Stimulated activated naive CD8-positive, alpha-beta T cell treated with anti-CD3 and anti-CD28 coated beads, Interleukin-15, Interleukin-2, amounts not matched to agents 100 U/mL and 50 U/mL, for 24 hours (primary cell): ENCODE data around the gene IGSF3.

Experiments
- ATAC-seq: fragments of 150-1000 bp; cut with Tn5 transposase; one replicate; pipeline ENCODE4 v1.10.0; 2021
- DNase-seq: peaks from one replicate; pipeline ENCODE4 v3.0.0; 2021

Gene IGSF3

DNA sequence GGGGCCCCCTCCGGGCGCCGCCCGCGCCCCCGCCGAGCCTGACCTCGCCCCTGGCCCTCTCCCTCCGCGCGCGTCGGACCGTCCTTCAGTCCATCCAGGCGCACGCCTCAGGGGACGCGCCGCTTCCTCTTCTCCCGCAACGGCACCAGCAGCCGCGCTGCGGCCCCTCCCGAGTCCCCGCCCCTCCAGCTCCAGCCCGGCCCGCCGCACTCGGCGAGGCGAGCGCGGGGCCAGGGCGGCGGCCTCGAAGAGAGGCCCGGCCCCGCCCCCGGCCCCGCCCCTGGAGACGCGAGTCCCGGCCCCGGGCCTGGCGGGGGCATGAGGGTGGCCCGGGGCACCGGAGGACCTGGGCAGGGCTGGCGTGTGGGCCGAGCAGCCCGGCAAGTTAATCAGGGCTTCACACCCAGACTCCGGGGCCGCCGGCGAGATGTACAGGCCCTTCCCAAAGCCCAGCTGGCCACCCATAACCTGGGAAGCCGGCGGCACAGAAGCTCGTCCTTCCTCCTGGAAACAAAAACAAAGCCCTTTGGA is at the start of gene IGSF3:
Gene IGSF3 (minus strand): TSS at position 159 of the 531 bp plus-strand sequence. CDS start 1,407 bp downstream, outside the sequence.
- ATAC-seq = peak; percentile 82
- DNase-seq = peak; percentile 67

DNA sequence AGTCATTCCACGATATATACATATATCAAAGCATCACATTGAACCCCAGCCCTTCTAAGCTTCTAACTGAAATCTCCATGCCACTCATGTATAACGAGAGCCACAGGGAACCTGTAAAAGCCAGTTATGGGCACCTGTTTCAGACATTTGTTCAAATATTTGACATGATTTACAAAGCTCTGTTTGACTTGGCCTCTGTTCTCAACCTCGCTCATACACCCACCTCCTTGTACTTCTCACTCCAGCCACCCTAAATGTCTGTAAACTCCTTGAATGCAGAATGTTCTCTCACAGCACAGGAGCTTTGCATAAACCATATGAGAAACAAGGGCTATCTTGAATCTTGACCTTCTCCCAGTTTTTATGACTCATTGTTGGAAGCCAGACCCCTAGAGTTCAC is 49.8 kb upstream of the IGSF3 start:
- no peak for DNase-seq
- no peak for ATAC-seq

DNA sequence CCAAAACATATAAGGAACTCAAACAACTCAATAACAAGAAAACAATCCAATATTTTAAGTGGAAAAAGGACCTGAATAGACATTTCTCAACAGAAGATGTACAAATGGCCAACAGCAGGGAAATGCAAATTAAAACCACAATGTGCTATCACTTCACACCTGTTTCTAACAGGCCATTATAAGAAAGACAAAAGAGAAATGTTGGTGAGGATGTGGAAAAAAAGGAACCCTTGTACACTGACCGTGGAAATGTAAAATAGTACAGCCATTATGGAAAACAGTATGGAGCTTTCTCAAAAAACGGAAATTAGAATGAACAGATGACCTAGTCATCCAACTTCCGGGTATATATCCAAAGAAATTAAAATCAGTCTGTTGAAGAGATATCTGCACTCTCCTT is 48.9 kb upstream of the IGSF3 start:
- DNase-seq (no peak), ATAC-seq (no peak)

DNA sequence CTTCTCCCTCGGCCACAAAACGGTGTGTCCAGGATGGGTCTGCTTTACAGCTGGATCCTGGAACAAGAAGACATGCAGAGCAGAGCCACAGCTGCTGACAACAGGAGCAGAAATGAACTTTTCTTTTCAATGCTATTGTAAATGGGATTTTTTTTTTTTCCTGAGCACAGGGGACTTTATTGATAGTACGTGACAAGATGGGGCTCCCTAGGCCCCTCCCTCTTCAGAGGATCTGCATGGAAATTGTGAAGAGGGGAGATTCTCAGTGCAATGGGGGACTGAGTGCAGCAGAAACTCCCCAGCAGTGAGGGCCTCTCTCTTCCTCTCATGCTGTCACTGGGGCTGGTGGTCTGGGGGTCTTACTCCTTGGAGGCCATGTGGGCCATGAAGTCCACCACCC is 45.9 kb upstream of the IGSF3 start:
- DNase-seq (no peak), ATAC-seq (no peak)

DNA sequence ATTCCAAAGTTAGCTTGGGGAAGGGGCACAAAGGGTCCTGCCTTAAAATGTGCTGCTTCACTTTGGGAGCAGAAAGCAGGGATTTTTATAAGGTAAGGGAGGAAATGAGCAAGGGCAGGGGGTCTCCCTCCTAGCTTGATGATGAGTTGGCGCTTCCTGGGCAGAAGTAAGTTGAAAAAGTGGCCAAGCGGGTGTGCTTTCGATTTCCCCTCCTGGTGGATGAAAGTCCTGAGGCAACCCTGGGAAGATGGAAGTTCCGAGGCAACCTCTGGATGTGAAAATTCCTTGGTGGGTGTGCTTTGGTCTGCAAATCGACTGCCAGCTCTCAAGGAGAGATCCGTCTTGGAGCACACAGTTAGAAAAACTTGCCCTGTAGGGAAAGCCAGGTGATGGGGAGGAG is 45.0 kb upstream of the IGSF3 start:
- ATAC-seq (no peak), DNase-seq (no peak)

DNA sequence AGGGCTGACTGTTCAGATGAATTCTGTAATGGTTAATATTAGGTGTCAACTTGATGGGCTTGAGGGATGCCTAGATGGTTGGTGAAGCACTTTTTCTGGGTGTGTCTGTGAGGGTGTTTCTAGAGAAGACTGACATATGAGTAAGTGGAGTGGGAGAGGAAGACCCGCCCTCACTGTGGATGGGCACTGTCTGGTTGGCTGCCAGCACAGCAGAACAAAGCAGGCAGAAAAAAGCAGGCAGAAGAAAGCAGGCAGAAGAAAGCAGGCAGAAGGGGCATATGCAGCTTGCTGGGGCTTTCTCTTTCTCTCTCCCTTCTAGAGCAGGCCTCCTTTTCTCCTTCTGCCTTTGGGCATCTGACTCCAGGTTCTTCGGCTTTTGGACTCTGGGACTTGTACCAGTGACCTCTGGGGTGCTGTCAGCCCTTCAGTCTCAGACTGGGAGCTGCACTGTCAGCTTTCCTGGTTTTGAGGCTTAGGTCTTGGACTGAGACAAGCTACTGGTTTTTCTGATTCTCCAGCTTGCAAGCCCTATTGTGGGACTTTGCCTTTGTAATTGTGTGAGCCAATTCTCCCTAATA is 43.8 kb upstream of the IGSF3 start:
- DNase-seq = peak; percentile 38
- peak; percentile 93 for ATAC-seq

DNA sequence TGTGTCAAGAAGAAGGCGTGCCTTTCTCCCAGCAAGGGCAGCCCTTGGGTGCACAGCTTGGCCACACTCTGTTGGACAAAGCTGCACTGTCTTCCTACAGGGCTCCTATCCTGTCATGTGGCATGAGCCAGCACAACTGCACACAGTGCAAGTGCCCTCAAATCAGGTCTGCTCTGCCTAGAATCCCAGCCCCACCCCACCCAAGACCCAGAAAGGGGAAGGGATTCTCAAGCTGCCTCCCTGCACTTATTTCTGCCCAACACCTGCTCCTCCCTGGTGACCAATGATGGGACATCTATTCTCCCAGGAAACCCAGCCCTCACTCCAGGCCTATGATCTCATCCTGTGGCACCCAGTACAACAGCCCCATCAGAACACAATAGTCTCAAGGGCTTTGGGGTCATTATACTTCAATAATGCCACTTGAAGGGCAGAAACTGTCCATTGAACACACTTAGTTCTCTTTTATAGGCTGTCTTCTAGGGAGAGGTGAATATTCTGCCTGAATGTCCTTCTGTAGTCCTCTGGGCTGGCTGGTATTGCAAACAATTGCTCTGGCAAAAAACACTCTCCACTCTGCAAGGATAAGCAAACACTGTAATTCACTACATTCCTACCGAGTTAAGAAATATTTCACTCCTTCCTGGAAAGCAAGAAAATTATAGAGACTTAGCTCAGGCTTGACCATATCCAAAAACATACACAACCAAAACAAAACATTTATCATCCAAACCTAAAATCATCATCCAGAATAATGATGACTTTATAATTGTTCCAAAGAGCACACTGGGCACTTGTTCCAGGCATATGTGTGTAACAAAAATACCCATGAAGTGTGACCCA is 43.1 kb upstream of the IGSF3 start:
- DNase-seq = no peak
- ATAC-seq = no peak

DNA sequence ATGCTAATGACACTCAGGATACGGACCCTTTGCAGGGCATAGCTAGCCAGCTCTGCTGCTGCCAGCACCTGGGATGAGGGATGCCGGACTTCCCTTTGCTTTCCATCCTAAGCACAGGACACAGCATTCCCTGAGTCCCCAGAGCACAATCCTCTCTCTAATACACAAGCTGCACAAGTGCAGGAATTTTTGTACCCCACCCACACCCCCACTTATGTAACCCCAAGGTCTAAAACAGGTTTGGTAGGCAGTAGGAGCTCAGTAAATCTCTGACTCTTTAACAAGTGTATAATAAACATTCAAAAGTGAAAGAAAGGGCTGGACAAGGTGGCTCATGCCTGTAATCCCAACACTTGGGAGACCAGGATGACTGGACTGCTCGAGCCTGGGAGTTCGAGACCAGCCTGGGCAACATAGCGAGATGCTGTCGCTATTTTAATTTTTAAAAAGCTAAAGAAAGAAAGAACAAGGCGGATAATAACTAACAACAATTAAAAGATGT is 42.2 kb upstream of the IGSF3 start:
- no peak for DNase-seq
- no peak for ATAC-seq

DNA sequence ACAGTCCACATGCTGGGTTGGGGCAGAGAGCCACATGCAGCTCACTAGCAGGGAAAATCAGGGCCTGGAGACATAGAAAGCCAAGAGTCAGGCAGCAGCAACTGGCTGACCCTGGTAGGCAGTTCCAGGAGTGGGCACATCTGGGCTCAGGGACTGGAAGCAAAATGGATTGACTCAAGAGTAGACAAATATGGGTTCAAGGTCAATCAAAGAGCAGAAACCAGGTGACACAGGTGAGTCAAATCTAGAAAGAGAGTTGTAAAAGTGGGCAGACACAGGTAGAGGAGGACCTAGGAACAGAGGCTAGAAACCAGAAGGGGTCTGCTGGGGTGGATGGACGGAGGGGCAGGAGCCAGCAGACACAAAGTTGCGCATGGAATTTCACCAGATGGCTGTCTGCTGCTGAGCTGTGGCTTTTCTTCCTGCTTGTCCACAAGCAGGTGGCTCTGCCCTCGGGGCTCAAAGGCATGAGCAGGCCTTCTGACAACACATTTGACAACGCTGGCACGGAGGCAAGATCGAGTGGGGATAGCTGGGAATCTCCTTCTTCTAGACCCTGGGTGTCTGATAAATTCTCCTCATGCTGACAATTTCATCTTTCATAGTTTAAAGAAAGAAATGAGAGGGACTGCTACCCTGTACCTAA is 40.8 kb upstream of the IGSF3 start:
- ATAC-seq (no peak), DNase-seq (no peak)

DNA sequence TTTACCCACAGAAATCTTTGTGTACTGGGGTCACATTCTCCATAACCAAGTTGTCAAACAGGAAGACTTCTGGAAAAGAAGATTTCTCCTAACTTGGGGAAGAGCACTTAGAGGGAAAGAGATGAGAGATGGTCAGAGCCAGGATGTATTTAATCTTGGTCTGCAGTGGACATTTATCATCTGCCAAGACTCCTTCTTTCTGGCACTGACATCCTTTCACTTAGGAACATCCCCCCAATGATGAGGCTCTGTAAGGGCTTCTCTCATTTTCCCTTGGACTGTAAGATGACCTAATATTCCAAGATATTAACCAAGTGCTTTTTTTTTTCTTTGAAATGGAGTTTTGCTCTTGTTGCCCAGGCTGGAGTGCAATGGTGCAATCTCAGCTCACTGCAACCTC is 39.3 kb upstream of the IGSF3 start:
- ATAC-seq (no peak), DNase-seq (no peak)

DNA sequence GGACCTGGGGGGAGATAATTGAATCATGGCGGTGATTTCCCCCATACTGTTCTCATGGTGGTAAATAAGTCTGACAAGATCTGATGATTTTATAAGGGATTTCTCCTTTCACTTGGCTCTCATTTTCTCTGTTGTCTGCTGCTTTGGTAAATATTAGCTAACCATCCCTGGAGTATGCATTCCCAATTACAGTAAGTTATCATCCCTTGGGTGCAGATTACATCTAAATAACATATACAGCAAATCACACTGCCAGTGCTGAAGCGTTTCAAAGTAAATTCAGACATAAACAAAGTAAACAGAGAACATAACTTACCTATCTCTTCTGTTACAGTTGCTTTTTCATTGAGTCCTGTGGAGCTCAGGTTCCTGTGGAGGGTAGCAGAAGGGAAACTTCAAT is 38.6 kb upstream of the IGSF3 start:
- ATAC-seq (no peak), DNase-seq (no peak)

DNA sequence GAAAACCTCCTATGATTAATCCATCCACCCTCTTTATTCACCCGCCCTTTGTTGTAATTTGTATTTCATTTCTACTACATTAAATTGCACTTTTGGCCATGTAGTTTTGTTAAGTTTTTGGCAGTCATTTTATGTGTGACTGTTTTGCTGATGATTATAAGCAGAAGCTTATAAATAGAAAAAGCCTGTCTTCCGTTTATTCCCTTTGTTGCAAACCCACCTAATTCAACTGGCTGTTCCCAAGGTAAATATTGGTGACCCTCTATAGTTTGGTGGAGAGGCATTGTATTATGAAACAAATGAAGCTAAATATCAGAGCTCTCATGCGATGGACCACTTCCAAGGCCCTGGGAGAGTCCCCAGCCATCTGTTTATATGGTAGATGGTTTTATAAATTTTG is 36.7 kb upstream of the IGSF3 start:
- no peak for ATAC-seq
- no peak for DNase-seq

DNA sequence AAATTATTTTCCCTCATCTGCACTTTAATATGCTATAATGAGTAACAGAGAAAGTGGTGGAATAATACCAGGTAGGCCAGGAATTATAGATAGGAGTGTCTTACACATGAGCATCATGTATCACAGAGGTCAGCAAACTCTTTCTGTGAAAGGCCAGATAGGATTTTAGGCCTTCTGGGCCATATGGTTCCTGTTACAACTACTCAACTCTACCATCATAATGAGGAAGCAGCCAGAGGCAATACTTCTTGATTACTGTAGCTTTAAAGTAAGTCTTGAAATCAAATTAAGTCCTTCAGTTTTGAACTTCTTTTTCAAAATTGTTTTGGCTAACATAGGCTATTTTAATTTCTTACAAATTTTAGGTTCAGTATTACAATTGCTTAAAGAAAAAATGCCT is 32.1 kb upstream of the IGSF3 start:
- ATAC-seq = no peak

DNA sequence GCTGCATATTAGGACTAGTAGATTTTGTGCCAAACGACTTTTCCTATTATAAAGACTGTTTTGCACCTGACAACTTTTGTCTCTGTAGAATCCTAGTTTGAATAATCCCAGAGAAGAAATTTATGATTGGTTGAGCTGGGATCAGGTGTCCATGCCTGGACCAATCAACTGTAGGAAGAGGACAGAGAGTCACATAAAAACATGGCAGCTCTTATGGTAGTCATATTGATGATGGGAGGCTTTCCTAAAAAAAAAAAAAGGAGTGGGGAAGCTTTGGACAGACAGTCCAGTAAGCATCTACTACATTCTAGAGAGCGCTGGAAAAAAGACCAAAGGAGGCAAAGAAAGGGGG is 30.7 kb upstream of the IGSF3 start:
- DNase-seq (no peak), ATAC-seq (no peak)

More for the DNA sequence above, 32.1 kb upstream of the IGSF3 start:
- DNase-seq = no peak

DNA sequence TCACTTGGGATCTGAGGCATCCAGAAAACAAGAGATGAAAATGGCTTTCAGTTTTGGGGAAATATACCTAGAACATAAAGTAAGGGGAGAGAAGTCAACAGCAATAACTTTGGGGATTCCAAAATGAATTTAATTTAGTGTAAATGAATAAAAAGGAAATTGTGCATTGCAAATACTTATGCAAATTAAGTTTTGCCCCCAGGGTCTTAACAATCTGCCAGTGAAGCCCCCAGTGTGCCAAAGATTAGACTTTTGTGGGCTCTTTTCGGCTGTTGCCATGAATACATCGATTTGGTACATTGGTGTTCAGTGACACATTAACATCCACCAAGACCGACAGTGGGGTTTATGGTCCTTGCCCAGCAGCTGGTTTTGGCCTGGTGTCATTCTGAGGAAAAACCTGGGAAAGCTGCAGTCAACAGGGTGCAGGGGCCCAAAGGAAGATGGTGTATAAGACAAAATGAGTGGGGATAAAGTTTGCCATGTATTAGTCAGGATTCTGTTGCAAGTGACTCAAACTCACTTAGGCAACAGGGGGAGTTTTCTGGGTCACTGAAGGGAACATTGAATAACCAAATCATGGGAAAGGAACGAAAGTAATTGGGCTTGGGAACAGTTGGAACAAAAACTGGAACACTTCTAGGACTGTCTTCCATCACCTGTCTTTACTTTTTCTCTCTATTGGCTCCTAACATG is 30.2 kb upstream of the IGSF3 start:
- DNase-seq (no peak), ATAC-seq (no peak)

DNA sequence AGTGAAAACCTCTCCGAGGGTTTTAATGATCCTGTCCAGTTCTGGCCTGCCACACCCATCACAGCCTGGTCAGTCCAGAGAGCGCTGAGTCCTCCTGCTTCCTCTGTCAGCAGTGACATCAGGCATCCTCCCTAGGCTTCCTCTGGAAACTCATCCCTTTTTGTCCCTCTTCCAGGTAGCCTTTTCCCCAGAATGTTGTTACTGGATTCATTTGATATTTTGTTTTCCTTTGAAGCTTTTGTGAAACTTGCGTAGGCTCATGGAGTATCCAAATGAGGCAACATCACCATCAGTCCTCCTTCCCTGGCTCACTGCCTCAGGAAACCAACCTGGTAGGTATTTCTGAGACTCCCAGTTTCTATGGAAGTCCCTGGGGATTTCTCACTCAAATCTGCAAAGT is 27.0 kb upstream of the IGSF3 start:
- no peak for ATAC-seq
- no peak for DNase-seq

DNA sequence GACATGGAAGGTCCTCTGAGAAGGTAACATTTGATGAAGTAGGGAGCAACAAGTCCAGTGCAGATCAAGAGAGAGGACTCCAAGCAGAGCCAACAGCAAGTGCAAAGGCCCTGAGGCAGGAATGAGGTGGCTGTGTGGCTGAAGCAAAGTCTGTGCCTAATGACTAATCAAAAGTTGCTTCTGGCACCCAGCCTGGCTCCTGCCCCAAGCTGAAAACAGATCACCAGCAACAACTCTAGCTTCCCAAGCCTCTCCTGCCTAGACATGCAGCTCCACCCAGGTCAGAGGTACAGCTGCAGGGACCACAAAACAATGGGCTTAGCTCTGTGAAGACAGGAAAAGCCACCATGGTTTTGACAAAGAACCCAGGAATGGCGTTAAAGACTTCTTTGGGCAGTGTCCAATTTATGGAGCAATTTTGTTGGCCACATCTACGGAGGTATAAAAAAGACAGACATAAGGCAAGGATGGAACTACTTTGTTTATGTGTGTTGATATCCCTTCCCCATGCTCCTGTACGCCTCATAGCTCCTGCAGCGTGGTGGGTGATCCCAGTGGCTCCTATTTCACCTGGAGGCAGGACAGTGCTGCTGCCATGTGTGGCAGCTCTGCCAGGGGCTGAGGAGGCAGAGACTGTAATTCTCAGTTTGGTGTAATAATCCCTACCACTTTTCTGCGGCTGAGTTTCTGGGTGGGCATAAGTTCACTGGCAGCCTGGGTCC is 26.4 kb upstream of the IGSF3 start:
- DNase-seq (no peak), ATAC-seq (no peak)

DNA sequence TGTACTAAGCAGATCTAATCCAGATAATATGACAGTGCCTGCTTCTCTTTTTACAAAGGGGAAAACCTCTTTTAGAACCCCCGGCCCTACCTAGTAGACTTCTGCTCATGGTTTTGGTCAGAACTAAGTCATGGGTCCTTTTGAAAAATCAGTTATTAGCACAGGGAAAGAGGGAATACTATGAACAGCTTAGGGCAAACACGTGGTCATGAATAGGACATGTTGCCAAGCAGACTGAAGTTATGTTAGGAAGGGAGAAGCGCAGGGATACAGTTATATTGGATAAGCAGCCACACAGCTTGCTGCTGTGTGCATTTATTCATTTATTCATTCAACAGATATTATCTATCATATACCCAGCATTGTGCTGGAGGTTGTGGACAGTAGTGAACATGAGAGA is 25.3 kb upstream of the IGSF3 start:
- ATAC-seq (no peak), DNase-seq (no peak)

DNA sequence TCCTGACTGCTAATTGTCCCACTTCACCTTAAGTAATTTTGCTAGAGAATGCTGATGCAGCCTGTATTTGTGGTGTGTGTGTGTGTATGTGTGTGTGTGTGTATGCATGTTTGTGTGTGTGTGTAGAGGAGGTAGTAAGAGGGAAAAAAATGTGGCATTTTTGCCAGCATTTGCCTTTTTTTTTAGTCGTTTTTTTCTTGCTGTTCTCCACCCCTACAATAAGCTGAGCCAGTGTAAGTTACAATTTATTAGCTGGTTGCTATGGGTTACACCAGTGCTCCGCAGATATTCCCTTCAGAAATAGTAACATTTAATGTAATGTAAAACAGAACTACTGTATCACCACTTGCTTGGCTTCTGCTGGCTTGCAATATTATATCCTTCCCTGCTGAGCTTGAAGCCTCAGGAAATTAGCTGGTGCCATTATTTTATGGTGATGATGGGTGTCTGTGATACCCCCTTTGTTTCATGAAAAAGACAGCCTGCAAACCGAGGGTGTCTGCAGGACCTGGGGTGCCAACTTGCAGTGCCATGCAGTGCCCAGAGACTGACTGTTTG is 23.4 kb upstream of the IGSF3 start:
- ATAC-seq (no peak), DNase-seq (no peak)

DNA sequence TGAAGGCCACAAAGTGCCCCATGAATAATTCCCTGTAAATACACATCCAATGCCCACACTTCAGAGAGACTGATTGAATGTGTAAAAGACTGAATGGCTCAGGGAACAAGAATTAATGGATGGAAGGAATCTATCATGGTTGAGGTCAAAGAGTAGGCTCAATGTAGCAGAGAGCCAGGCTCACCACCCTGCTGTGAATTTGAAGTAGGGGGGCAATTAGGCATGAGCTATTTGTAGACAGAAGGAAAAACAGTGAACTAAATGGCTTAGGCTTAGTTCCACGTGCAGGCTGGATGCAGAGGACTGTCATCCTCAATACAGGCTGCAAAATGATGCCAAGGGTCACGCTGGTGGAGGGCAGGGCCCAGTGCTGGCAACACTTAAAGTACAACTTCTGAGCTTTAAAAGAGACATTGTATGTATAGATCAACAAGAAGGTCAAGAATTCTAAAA is 22.9 kb upstream of the IGSF3 start:
- ATAC-seq = no peak
- no peak for DNase-seq

DNA sequence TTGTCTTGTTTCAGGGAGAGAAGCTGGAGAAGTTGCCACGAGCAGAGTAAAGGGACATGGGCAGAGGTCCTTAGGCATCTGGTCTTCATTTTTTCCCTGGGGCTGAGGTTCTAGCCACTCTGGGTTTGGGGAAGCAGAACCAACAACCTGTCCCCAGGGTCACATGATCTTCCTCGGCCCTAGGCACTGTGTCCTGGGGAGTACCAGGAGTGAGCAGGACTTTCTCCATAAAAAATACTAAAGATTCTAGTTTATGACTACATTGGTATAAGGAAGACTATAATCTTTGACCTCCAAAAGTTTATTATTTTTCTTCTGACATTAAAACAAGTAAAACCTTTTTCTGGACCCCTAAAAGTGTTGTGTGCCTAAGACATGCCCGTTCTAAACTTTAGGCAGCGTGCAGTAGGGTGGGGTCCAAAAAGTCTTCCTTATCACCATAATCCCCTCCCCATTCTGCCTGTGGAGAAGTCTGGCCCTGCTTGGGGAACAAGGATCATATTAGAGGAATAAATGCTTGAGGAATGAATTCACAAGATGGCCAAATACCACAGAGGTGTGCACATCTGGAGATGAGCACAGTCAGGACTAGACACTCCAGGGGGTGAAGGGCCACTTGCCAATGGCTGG is 19.3 kb upstream of the IGSF3 start:
- no peak for ATAC-seq

More for the DNA sequence above, 19.3 kb upstream of the IGSF3 start:
- no peak for DNase-seq
